CD4-positive, alpha-beta T cell treated with Interleukin-4 for 4 hours (primary cell): ENCODE data around the gene RXFP3.
"Not testable (repeated sequence)": the region's sequence is repeated elsewhere in the genome, so short reads cannot be mapped to it uniquely, and the experiment has no call there.

ENCODE experiments used
- DNase-seq: peaks from one replicate; pipeline ENCODE4 v3.0.0-alpha.2; 2020

Gene RXFP3

GRCh38 chr5:33936004-33936380 lies 194 bp upstream of the RXFP3 start:
- DNase-seq, result no peak

DNA sequence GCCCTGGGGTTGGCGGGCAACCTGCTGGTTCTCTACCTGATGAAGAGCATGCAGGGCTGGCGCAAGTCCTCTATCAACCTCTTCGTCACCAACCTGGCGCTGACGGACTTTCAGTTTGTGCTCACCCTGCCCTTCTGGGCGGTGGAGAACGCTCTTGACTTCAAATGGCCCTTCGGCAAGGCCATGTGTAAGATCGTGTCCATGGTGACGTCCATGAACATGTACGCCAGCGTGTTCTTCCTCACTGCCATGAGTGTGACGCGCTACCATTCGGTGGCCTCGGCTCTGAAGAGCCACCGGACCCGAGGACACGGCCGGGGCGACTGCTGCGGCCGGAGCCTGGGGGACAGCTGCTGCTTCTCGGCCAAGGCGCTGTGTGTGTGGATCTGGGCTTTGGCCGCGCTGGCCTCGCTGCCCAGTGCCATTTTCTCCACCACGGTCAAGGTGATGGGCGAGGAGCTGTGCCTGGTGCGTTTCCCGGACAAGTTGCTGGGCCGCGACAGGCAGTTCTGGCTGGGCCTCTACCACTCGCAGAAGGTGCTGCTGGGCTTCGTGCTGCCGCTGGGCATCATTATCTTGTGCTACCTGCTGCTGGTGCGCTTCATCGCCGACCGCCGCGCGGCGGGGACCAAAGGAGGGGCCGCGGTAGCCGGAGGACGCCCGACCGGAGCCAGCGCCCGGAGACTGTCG lies 976 bp downstream of the RXFP3 start:
- no peak for DNase-seq

DNA sequence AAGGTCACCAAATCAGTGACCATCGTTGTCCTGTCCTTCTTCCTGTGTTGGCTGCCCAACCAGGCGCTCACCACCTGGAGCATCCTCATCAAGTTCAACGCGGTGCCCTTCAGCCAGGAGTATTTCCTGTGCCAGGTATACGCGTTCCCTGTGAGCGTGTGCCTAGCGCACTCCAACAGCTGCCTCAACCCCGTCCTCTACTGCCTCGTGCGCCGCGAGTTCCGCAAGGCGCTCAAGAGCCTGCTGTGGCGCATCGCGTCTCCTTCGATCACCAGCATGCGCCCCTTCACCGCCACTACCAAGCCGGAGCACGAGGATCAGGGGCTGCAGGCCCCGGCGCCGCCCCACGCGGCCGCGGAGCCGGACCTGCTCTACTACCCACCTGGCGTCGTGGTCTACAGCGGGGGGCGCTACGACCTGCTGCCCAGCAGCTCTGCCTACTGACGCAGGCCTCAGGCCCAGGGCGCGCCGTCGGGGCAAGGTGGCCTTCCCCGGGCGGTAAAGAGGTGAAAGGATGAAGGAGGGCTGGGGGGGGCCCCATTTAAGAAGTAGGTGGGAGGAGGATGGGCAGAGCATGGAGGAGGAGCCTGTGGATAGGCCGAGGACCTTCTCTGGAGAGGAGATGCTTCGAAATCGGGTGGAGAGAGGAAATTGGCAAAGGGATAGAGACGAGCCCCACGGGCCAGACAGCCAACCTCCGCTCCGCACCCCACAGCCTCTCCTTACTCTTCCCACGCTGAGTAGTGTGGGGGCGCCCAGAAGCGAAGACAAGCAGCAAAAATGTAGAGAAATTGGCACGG lies 1.7 kb downstream of the RXFP3 start:
- DNase-seq, result no peak

GRCh38 chr5:33938507-33938796 lies 2.3 kb downstream of the RXFP3 start:
- no peak for DNase-seq

DNA sequence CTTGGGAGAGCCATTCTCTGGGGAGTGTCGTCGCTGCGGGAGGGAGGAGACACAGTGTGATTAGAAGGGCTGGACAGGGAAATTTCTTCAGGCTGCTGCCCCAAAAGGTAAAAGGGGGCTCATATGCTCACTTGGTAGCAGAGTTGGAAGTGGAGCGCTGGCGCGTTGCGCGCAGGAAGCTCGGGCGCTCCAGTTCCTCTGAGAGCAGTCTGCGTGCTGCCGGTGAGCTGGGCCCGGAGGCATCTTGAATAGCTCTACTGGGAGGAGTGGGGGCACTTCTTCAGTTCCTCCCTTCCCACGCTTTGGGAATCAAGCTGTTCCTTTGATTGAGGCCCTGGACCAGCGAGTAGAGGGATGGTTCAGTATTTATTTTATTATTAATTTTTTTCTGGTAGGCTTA lies 2.7 kb downstream of the RXFP3 start:
- no peak for DNase-seq

GRCh38 chr5:33939556-33940262 lies 3.5 kb downstream of the RXFP3 start:
- DNase-seq, result no peak

DNA sequence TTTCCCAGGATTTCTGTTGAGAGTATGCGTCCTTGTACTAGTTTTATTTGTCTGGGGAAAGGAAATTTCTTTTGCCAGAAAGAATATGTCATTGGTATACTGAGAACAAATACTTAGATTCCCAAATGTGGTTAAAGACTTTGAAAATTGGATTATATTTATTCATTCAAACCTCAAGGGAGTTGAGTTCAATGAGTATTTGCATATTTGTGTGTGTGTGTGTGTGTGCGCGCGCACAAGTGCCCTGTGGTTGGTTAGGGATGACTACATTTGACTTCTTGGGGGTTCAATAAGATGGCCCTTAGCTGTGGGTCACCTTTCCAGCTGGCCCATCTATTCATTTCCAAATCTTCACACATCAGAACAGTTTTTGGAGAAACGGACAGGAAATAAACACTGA lies 4.9 kb downstream of the RXFP3 start:
- DNase-seq, result no peak

DNA sequence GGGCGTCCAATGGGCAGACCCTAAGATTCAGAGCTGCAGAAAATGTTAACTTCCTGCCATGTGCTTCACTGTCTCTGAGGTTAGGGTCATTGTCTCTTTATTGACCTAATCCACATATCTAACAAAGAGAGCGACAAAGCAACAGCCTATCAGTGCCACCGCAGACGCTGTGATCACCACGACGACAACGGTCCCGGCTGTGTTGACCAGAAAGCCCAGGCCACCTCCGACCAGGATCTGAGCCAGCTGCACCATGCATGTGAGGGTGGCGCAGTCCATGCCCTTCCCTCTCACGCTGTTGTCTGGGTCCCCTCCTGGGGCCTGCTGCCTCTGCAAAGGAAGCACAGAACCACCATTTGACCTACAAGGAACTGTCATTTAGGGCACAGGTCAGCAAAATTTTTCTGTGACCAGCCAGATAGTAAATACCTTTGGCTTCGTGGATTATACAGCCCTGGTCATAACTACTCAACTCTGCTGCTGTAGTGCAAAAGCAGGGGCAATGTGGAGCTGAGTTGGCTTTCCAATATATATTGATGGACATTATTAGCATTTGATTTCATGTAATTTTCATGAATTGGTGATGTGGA lies 8.5 kb downstream of the RXFP3 start:
- no peak for DNase-seq

DNA sequence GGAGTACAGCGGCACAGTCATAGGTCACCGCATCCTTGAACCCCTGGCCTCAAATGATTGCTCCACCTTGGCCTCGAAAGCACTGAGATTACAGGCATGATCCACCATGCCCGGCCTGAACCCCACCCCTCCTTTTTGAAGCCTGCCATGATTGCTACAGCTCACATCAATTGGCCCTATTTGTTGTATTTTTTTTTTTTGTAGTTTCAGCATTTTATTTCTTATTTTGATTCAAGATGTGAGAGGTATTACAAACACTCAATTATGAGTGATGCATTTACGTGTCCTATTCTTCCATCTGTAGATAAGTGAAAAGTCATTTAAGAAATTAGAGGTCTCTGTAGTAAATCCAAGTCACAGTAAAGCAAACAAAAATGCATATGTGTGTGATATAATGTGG lies 16.0 kb downstream of the RXFP3 start:
- not testable (repeated sequence) for DNase-seq

GRCh38 chr5:33957577-33958150 lies 21.5 kb downstream of the RXFP3 start:
- no peak for DNase-seq

GRCh38 chr5:33958176-33958575 lies 22.0 kb downstream of the RXFP3 start:
- DNase-seq, result no peak

DNA sequence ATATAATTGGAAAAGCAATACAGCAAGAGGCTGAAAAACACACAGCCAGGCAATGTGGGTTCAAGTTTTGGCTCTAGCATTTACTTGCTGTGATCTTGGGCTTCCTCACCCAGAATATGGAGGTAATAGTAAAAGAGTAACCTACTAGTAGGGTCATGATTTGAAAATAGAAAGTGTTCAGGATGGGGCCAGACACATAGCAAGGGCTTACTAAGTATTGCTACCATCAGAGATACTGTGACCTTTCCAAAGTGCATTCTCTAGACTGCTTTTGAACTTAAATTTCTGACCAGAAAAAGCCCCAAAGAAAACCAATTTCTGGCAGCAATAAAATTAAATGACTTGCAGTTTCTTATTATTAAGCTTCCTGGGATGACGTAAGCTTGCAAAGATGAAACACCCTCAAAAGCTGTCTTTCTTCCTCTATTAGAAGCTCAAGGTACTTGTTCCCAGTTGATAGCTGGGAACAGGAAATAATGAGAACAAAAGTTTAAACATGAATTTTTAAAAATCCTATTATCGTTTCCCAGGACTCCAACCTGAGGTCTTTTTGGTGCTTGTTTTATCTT lies 28.0 kb downstream of the RXFP3 start:
- DNase-seq, result no peak

- no peak for DNase-seq
Observed at GRCh38 chr5:33966805-33967204, 30.6 kb downstream of the RXFP3 start.

GRCh38 chr5:33968211-33969005 lies 32.2 kb downstream of the RXFP3 start:
- DNase-seq, result no peak

- DNase-seq, result peak; percentile 11
Observed at GRCh38 chr5:33969572-33970452, 33.6 kb downstream of the RXFP3 start.

- DNase-seq, result no peak
Observed at GRCh38 chr5:33973271-33973670, 37.1 kb downstream of the RXFP3 start.

DNA sequence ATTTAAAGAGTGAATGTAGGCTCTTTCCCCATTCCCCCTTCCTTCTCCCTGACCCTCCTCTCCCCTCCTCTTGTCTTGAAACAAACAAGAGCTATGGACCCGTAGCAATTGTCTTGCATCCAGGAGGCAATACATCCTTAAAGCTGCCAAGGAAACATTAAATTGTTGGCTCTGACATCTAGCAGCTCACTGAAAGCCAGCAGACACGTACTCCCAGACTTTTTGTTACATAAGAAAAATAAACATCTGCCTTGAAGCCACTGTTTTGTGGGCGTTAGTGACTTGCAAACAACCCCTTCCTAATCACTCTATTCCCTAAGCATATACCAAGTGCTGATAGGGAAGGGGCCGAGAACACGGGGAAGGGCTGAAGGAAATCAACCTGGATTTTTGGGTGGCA lies 39.7 kb downstream of the RXFP3 start:
- no peak for DNase-seq

GRCh38 chr5:33976307-33976706 lies 40.1 kb downstream of the RXFP3 start:
- DNase-seq, result no peak

DNA sequence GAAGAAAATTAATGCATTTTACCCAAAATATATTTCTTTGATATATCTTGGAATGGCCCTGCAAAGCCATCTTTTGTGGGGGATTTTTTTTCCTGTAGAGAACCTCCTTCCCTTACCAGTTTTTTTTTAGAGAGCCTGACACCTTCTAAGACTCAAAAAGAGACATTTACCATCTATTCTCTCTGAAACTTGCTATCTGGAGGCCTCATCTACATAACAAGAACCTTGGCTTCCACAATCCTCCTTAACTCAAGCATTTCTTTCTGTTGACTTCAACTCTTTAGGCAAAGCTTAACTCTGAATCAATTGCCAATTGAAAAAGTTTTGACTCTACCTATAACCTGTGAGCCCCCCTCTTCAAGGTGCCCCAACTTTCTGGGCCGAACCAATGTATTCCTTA lies 42.1 kb downstream of the RXFP3 start:
- no peak for DNase-seq

- DNase-seq, result no peak
Observed at GRCh38 chr5:33980030-33980429, 43.8 kb downstream of the RXFP3 start.
